ENCODE data around the gene IL34. TPM values are rescaled to one million over a fixed set of nuclear protein-coding genes. Genes with fewer than 3 reads are reported as not detected.
"Not testable (repeated sequence)": the region's sequence is repeated elsewhere in the genome, so short reads cannot be mapped to it uniquely, and the experiment has no call there.

IL34 gene
- total RNA-seq, 1 experiment from 2014 or later = not detected

DNA sequence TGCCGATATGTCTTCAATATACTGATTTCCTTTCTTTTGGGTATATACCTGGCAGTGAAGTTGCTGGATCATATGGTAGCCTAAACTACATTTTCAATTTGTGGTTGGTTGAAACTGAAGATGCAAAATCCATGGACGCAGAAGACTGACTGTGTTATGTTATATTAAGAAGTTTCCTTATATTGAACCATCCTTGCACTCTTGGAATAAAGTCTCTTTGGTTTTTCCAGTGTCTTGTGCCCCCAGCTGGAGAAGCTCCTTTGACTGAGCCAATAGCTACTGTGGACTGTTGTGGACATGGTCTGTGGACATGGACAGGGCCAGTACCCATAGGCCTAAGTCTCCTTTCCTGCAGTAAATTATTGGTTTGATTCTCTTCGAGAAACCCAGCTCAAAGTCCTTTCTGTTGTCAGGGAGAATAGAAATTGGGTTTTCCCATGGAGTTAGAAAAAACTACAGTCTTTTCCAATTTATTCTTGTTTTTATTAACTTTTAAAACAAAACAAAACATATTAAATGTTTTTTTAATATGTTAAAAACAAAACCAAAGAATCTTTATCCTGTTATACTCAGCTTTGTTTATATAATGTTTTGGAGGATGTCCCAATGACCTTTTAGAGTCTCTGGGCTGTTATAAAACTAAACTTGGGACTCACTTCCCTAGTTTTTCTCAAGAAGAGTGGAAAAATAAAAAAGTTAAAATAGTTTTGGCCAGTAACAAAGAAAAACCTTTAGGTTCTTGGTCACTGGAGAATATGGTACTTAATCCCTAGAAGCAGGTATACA, 15.2 kb upstream of the IL34 start:
- no peak overlapping the region for H3K27ac ChIP-seq (ENCODE audit: low read depth, low read length)
- ATAC-seq = no peak
- H4K20me1 ChIP-seq (ENCODE audit: insufficient read depth) = no peaks in the 10 kb centered on the region
- intact Hi-C loops (cut with micrococcal nuclease) = no loop called here
- H2AFZ ChIP-seq (ENCODE audit: low read depth, low read length, poor library complexity, severe bottlenecking) = no peak overlapping the region
- H3K4me1 ChIP-seq (ENCODE audit: control insufficient read depth in 1 of 2, insufficient read depth in 2 of 2, low read length in 2 of 2) = no peaks in the 10 kb centered on the region
- no peak overlapping the region for H3K9ac ChIP-seq (ENCODE audit: low read length)
- RAD21 ChIA-PET (ENCODE audit: low non-redundant PET in 1 of 2, low total read pairs in 2 of 2, uncharacterized antibody in 2 of 2, unreplicated experiment in 2 of 2) = no interaction called here
- no peaks in the 10 kb centered on the region for H3K79me2 ChIP-seq (ENCODE audit: insufficient read depth, low read length)
- H3K9me3 ChIP-seq (ENCODE audit: control insufficient read depth in 1 of 2, insufficient read depth in 1 of 2, low read depth in 1 of 2, low read length in 2 of 2) = no peaks in the 10 kb centered on the region; a peak in 2 of 4 replicates
- H3K4me2 ChIP-seq (ENCODE audit: low read length) = no peak overlapping the region
- H3K27me3 ChIP-seq (ENCODE audit: insufficient read depth, low read length) = no peaks in the 10 kb centered on the region
- no peak for DNase-seq (ENCODE audit: low read depth, low spot score)
- H3K4me3 ChIP-seq (replicated peaks in 1 of 2; ENCODE audit: low read depth in 1 of 2, low read length in 2 of 2) = no peak overlapping the region
- POLR2A ChIA-PET = no interaction called here
- no peaks in the 10 kb centered on the region for H3K36me3 ChIP-seq (ENCODE audit: control insufficient read depth in 1 of 2, insufficient read depth in 2 of 2, low read length in 2 of 2)
- no peaks in the 10 kb centered on the region for H3K9me2 ChIP-seq (ENCODE audit: insufficient read depth)
- no TSS peak for BruUV-seq (replicated peaks)
- TF ChIP-seq RAD21 (IDR thresholded peaks at IDR 0.05; ENCODE audit: low read depth) (no peak; the same call in 1 of the 2 replicates), POLR2A (IDR thresholded peaks at IDR 0.05; ENCODE audit: borderline replicate concordance, extremely low read depth, insufficient read depth, insufficient read length) (no peak), SP1 (IDR thresholded peaks at IDR 0.05; ENCODE audit: low read depth) (no peak)
- CTCF ChIA-PET = no interaction called here

DNA sequence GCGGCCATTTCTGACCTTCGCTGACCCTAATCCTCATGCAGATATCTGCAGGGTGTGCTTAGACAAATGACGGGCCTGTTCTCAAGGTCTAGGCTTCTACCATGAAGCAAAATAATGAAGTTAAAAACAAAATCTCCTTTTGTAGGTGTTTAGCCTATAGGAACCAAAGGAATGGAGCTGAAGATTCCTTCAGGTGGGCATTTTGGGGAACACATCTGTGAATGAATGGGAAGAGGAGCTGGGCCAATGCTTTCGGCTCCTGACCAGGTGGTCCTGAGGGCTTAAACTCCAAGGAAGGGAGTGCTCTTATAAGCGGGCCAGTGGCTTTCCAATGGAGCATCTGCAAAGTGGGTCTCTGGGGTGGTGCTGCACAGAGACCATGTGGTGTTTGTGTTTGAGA, 14.1 kb upstream of the IL34 start:
- RAD21 ChIA-PET (ENCODE audit: low non-redundant PET in 1 of 2, low total read pairs in 2 of 2, uncharacterized antibody in 2 of 2, unreplicated experiment in 2 of 2) = no interaction called here

DNA sequence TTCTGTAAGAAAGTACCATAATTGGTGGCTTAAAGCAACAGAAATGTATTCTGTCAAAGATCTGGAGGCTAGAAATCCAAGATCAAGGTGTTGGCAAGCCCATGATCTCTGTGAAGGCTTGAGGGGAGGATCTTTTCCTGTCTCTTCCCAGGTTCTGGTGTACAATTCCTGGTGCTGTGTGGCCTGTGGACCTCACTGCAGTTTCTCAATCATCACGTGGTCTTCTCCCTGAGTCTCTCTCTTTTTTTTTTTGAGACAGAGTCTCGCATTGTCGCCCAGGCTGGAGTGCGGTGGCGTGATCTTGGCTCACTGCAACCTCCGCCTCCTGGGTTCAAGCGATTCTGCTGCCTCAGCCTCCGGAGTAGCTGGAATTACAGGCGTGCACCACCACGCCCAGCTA, 12.7 kb upstream of the IL34 start:
- DNase-seq (ENCODE audit: low read depth, low spot score); H4K20me1 ChIP-seq (ENCODE audit: insufficient read depth); ATAC-seq; H3K27ac ChIP-seq (ENCODE audit: low read depth, low read length); CTCF ChIA-PET; POLR2A ChIA-PET; RAD21 ChIA-PET (ENCODE audit: low non-redundant PET in 1 of 2, low total read pairs in 2 of 2, uncharacterized antibody in 2 of 2, unreplicated experiment in 2 of 2); H3K27me3 ChIP-seq (ENCODE audit: insufficient read depth, low read length); BruUV-seq (replicated peaks); H2AFZ ChIP-seq (ENCODE audit: low read depth, low read length, poor library complexity, severe bottlenecking); H3K36me3 ChIP-seq (ENCODE audit: control insufficient read depth in 1 of 2, insufficient read depth in 2 of 2, low read length in 2 of 2); H3K4me3 ChIP-seq (replicated peaks in 1 of 2; ENCODE audit: low read depth in 1 of 2, low read length in 2 of 2); H3K4me2 ChIP-seq (ENCODE audit: low read length); H3K9me3 ChIP-seq (ENCODE audit: control insufficient read depth in 1 of 2, insufficient read depth in 1 of 2, low read depth in 1 of 2, low read length in 2 of 2); H3K4me1 ChIP-seq (ENCODE audit: control insufficient read depth in 1 of 2, insufficient read depth in 2 of 2, low read length in 2 of 2); intact Hi-C loops (cut with micrococcal nuclease); H3K79me2 ChIP-seq (ENCODE audit: insufficient read depth, low read length); H3K9me2 ChIP-seq (ENCODE audit: insufficient read depth); H3K9ac ChIP-seq (ENCODE audit: low read length): not testable (repeated sequence)

More for the DNA sequence above, 14.1 kb upstream of the IL34 start:
- ChIA-PET POLR2A (no interaction called here), CTCF (no interaction called here)
- ATAC-seq = no peak
- no peaks in the 10 kb centered on the region; a peak in 2 of 4 replicates for H3K9me3 ChIP-seq (ENCODE audit: control insufficient read depth in 1 of 2, insufficient read depth in 1 of 2, low read depth in 1 of 2, low read length in 2 of 2)
- no peak overlapping the region for H3K4me3 ChIP-seq (replicated peaks in 1 of 2; ENCODE audit: low read depth in 1 of 2, low read length in 2 of 2)
- H3K27ac ChIP-seq (ENCODE audit: low read depth, low read length) = no peak overlapping the region
- no peaks in the 10 kb centered on the region for H4K20me1 ChIP-seq (ENCODE audit: insufficient read depth)
- no peaks in the 10 kb centered on the region for H3K36me3 ChIP-seq (ENCODE audit: control insufficient read depth in 1 of 2, insufficient read depth in 2 of 2, low read length in 2 of 2)
- no peak for TF ChIP-seq EGR1 (IDR thresholded peaks at IDR 0.05; ENCODE audit: low read depth)
- TF ChIP-seq SRF (IDR thresholded peaks at IDR 0.05; ENCODE audit: low read depth) = no peak
- no peak for TF ChIP-seq YY1 (IDR thresholded peaks at IDR 0.05; ENCODE audit: extremely low read depth, insufficient replicate concordance, low read depth, low read length)
- BruUV-seq (replicated peaks) = no TSS peak
- H2AFZ ChIP-seq (ENCODE audit: low read depth, low read length, poor library complexity, severe bottlenecking) = peak overlapping the region; percentile 54
- H3K9me2 ChIP-seq (ENCODE audit: insufficient read depth) = no peaks in the 10 kb centered on the region
- no peak overlapping the region for H3K9ac ChIP-seq (ENCODE audit: low read length)
- no peak for DNase-seq (ENCODE audit: low read depth, low spot score)
- no peak overlapping the region for H3K4me2 ChIP-seq (ENCODE audit: low read length)
- no peaks in the 10 kb centered on the region for H3K27me3 ChIP-seq (ENCODE audit: insufficient read depth, low read length)
- H3K79me2 ChIP-seq (ENCODE audit: insufficient read depth, low read length) = no peaks in the 10 kb centered on the region
- intact Hi-C loops (cut with micrococcal nuclease) = no loop called here
- no peaks in the 10 kb centered on the region for H3K4me1 ChIP-seq (ENCODE audit: control insufficient read depth in 1 of 2, insufficient read depth in 2 of 2, low read length in 2 of 2)

All from HCT116 (cell line).